Measurements from ENCODE around the gene TFAP2A. TPM values are rescaled to one million over a fixed set of nuclear protein-coding genes. Genes with fewer than 3 reads are reported as not detected.

The TFAP2A gene
- polyA plus RNA-seq, 1 donor from 2014 or later: 0.78 TPM

- Histone ChIP-seq H3K27me3 (ENCODE audit: insufficient read depth, low read depth, low read length) (peaks cover 100% of the 10 kb centered on the region), H4K20me1 (ENCODE audit: insufficient read depth) (no peaks in the 10 kb centered on the region), H3F3A (ENCODE audit: insufficient read depth, low read length, poor library complexity, severe bottlenecking) (no peaks in the 10 kb centered on the region), H3K9me3 (ENCODE audit: low read length) (no peaks in the 10 kb centered on the region), H3K4me3 (ENCODE audit: low read length) (no peak overlapping the region), H2AFZ (ENCODE audit: low read depth, low read length) (no peak overlapping the region), H3K36me3 (ENCODE audit: insufficient read depth, low read length) (no peaks in the 10 kb centered on the region), H3K9me2 (ENCODE audit: insufficient read depth, low read length) (no peaks in the 10 kb centered on the region), H3K9ac (ENCODE audit: low read length) (no peak overlapping the region), H3K4me2 (ENCODE audit: low read length) (no peak overlapping the region), H3K79me2 (replicated peaks; ENCODE audit: insufficient read depth, low read length) (no peaks in the 10 kb centered on the region), H3K27ac (ENCODE audit: low read length) (no peak overlapping the region)
- TF ChIP-seq EZH2 (IDR thresholded peaks at IDR 0.05; ENCODE audit: borderline replicate concordance, insufficient read depth, low read length, poor library complexity, severe bottlenecking) (no peak), MXI1 (conservative IDR thresholded peaks at IDR 0.05; ENCODE audit: poor library complexity, severe bottlenecking) (no peak), RAD21 (conservative IDR thresholded peaks at IDR 0.05) (no peak), TAF1 (IDR thresholded peaks at IDR 0.05; ENCODE audit: low read depth) (no peak), EP300 (conservative IDR thresholded peaks at IDR 0.05; ENCODE audit: poor library complexity, severe bottlenecking) (no peak), SMC3 (conservative IDR thresholded peaks at IDR 0.05; ENCODE audit: poor library complexity) (no peak)
Observed at GRCh38 chr6:10420546-10421157, 5.8 kb upstream of the TFAP2A start.

GRCh38 chr6:10419749-10420545 lies 5.1 kb upstream of the TFAP2A start:
- H3K9me3 ChIP-seq (ENCODE audit: low read length): no peaks in the 10 kb centered on the region
- peaks cover 100% of the 10 kb centered on the region for H3K27me3 ChIP-seq (ENCODE audit: insufficient read depth, low read depth, low read length)
- no peaks in the 10 kb centered on the region for H4K20me1 ChIP-seq (ENCODE audit: insufficient read depth)
- H3K4me3 ChIP-seq (ENCODE audit: low read length): peak overlapping the region; percentile 65
- H3K27ac ChIP-seq (ENCODE audit: low read length): no peak overlapping the region
- H3F3A ChIP-seq (ENCODE audit: insufficient read depth, low read length, poor library complexity, severe bottlenecking): no peaks in the 10 kb centered on the region
- H2AFZ ChIP-seq (ENCODE audit: low read depth, low read length): no peak overlapping the region
- H3K79me2 ChIP-seq (replicated peaks; ENCODE audit: insufficient read depth, low read length): no peaks in the 10 kb centered on the region
- no peaks in the 10 kb centered on the region for H3K9me2 ChIP-seq (ENCODE audit: insufficient read depth, low read length)
- TF ChIP-seq REST (IDR thresholded peaks at IDR 0.05; ENCODE audit: borderline replicate concordance) (no peak), EZH2 (IDR thresholded peaks at IDR 0.05; ENCODE audit: borderline replicate concordance, insufficient read depth, low read length, poor library complexity, severe bottlenecking) (no peak), EP300 (conservative IDR thresholded peaks at IDR 0.05; ENCODE audit: poor library complexity, severe bottlenecking) (no peak), CTCF (IDR thresholded peaks at IDR 0.05; ENCODE audit: poor library complexity, severe bottlenecking) (no peak), TAF1 (IDR thresholded peaks at IDR 0.05; ENCODE audit: low read depth) (no peak), POLR2AphosphoS5 (IDR thresholded peaks at IDR 0.05) (no peak)
- H3K4me2 ChIP-seq (ENCODE audit: low read length): no peak overlapping the region
- no peak overlapping the region for H3K9ac ChIP-seq (ENCODE audit: low read length)
- no peaks in the 10 kb centered on the region for H3K36me3 ChIP-seq (ENCODE audit: insufficient read depth, low read length)

Data from neural cell (in vitro differentiated cells).